Activated naive CD8-positive, alpha-beta T cell treated with anti-CD3 and anti-CD28 coated beads, Interleukin-2, amount 10 ng/mL, durations not matched to agents 7 days and 5 days (primary cell): Measurements from ENCODE around the gene PSMC3IP. TPM values are rescaled to one million over a fixed set of nuclear protein-coding genes. Genes with fewer than 3 reads are reported as not detected.

Experiments
- ATAC-seq: fragments of 150-1000 bp; cut with Tn5 transposase; one replicate; pipeline ENCODE4 v1.10.0; 2021; ENCODE audit warnings: low read depth, moderate library complexity
- POLR2A ChIA-PET: fragments of 350-600 bp; sonication (Branson Sonifier 250); formaldehyde crosslinking; loops from one replicate; lab custom pipeline; 2021; ENCODE audit warnings: antibody characterized with exemption; lab: Charles Lee
- DNase-seq: peaks from one replicate; pipeline ENCODE4 v3.0.0; 2021
- H3K27ac Mint-ChIP-seq: one replicate; pipeline ENCODE4 v1.8.0; 2022; ENCODE audit warnings: mild to moderate bottlenecking, mixed read lengths
- H3K27me3 Mint-ChIP-seq: one replicate; pipeline ENCODE4 v1.8.0; 2022; ENCODE audit warnings: mild to moderate bottlenecking, moderate library complexity, mixed read lengths
- H3K36me3 Mint-ChIP-seq: one replicate; pipeline ENCODE4 v1.8.0; 2021; ENCODE audit warnings: mild to moderate bottlenecking, mixed read lengths
- H3K4me1 Mint-ChIP-seq: one replicate; pipeline ENCODE4 v1.8.0; 2021; ENCODE audit warnings: mixed read lengths
- H3K4me3 Mint-ChIP-seq: one replicate; pipeline ENCODE4 v1.8.0; 2022; ENCODE audit warnings: mild to moderate bottlenecking, moderate library complexity, mixed read lengths
- H3K9me3 Mint-ChIP-seq: one replicate; pipeline ENCODE4 v1.8.0; 2021; ENCODE audit warnings: mixed read lengths
- total RNA-seq, 2 experiments: library from RNA; stranded (reverse); gene quantifications; one replicate each; pipeline ENCODE4 v1.2.3, GENCODE V29; 2021

Gene PSMC3IP
- total RNA-seq, 2 experiments from 2014 or later, result 15.9 to 16.9 TPM

DNA sequence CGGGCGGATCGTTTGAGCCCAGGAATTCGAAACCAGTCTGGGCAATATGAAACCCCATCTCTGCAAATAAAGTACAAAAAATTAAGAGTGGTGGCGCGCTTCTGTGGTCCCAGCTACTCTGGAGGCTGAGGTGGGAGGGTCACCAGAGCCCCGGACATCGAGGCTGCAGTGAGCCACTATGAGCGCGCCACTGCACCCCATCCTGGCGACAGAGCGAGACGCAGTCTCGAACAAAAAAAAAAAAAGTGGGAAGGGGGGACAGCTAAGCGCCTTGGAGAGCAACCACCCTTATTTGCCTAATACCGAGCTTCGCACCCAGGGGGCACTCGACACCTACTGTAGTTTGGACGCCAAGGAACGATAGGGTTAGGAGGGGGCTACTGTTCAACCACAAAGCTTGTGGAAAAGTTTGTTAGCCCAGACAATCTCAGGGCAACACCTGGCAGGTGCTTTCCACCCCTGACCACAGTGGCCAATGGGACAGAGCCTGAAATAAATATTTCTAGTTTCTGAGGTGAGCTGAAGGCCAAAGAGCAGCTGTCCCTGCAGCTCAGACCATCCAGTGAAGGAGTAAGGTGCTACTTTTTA is 847 bp upstream of the PSMC3IP start:
- Mint-ChIP-seq H3K36me3 (peaks cover 21% of the 10 kb centered on the region), H3K4me1 (peaks cover 24% of the 10 kb centered on the region), H3K27me3 (no peaks in the 10 kb centered on the region), H3K27ac (peak overlapping the region; percentile 95), H3K4me3 (peak overlapping the region; percentile 97), H3K9me3 (no peaks in the 10 kb centered on the region)
- ATAC-seq (peak; percentile 46), DNase-seq (peak; percentile 78)
- POLR2A ChIA-PET, result interaction anchor here (0.5 to 3.6 kb wide), 19 partner anchors 11 to 1465 kb away, joined by 3 to 56 read pairs (median 5); partner anchors contain the start of genes BECN1, CCR10, COASY and MLX

DNA sequence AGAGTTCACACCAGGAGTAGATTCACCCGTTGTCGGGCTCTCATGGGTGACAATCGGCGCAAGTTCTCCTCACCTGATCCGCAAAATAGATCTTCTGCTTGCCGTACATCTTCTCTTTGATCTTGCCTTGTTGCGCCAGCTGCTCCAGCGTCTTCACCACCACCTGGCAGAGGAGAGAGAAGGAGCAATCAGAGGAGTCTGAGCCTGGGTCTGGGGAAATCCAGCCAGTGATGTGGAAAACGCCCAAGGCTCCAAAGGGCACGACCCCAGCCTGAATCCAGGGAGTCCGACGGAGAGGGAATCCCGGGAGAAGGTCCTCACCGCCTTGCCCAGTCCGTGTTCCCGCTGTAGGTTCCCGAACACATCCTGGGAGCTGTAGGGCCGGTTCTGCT is 393 bp downstream of the PSMC3IP start:
- H3K36me3 Mint-ChIP-seq, result peaks cover 19% of the 10 kb centered on the region
- H3K4me1 Mint-ChIP-seq, result peaks cover 26% of the 10 kb centered on the region
- no peaks in the 10 kb centered on the region for H3K27me3 Mint-ChIP-seq
- POLR2A ChIA-PET, result interaction anchor here (1.3 to 3.6 kb wide), 10 partner anchors 10 to 201 kb away, joined by 3 to 56 read pairs (median 6); partner anchors contain the start of genes CCR10, COASY, MLX and NAGLU
- no peaks in the 10 kb centered on the region for H3K9me3 Mint-ChIP-seq
- peak overlapping the region; percentile 97 for H3K4me3 Mint-ChIP-seq
- H3K27ac Mint-ChIP-seq, result peak overlapping the region; percentile 78
- ATAC-seq, result no peak
- DNase-seq, result no peak

DNA sequence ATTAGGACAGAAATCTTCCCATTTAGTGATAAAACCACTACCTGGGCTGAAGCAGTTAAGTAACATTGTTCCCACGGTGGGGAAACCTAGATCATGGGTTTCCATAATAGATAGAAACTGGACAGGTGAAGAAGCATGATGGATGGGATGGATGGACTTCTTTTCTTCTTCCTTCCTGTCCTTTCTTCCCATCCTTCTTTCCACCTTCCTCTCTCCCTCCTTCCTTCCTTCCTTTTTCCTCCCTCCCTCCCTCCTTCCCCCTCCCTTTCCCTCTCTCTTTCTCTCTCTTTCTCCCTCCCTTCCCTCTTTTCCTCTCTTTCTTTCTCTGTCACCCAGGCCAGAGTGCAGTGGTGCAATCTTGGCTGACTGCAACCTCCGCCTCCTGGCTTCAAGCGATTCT is 3.1 kb downstream of the PSMC3IP start:
- H3K4me1 Mint-ChIP-seq, result peaks cover 31% of the 10 kb centered on the region

GRCh38 chr17:42573095-42573494 is 4.4 kb downstream of the PSMC3IP start:
- H3K27ac Mint-ChIP-seq, result no peak overlapping the region

More for the DNA sequence above, 3.1 kb downstream of the PSMC3IP start:
- Mint-ChIP-seq H3K36me3 (peaks cover 18% of the 10 kb centered on the region), H3K4me3 (no peak overlapping the region), H3K27me3 (no peaks in the 10 kb centered on the region), H3K27ac (no peak overlapping the region), H3K9me3 (no peaks in the 10 kb centered on the region)
- ATAC-seq (no peak), DNase-seq (no peak)
- POLR2A ChIA-PET, result no interaction called here

GRCh38 chr17:42571435-42572225 is 5.9 kb downstream of the PSMC3IP start:
- Mint-ChIP-seq H3K4me1 (peaks cover 34% of the 10 kb centered on the region), H3K36me3 (peaks cover 23% of the 10 kb centered on the region)
- POLR2A ChIA-PET, result no interaction called here

More at GRCh38 chr17:42573095-42573494, 4.4 kb downstream of the PSMC3IP start:
- Mint-ChIP-seq H3K36me3 (peaks cover 21% of the 10 kb centered on the region), H3K27me3 (no peaks in the 10 kb centered on the region), H3K4me3 (no peak overlapping the region), H3K9me3 (no peaks in the 10 kb centered on the region), H3K4me1 (peaks cover 33% of the 10 kb centered on the region)
- POLR2A ChIA-PET, result no interaction called here
- ATAC-seq (no peak), DNase-seq (no peak)

GRCh38 chr17:42568341-42569111 is 9.0 kb downstream of the PSMC3IP start:
- H3K27me3 Mint-ChIP-seq, result no peaks in the 10 kb centered on the region
- H3K36me3 Mint-ChIP-seq, result peaks cover 22% of the 10 kb centered on the region
- DNase-seq (no peak), ATAC-seq (no peak)
- no peaks in the 10 kb centered on the region for H3K9me3 Mint-ChIP-seq
- peaks cover 31% of the 10 kb centered on the region for H3K4me1 Mint-ChIP-seq
- peak overlapping the region; percentile 61 for H3K27ac Mint-ChIP-seq
- POLR2A ChIA-PET, result interaction anchor here (0.8 to 6.2 kb wide), 8 partner anchors 9 to 111 kb away, joined by 3 to 56 read pairs (median 8); partner anchors contain the start of genes NAGLU and PSMC3IP
- peak overlapping the region; percentile 97 for H3K4me3 Mint-ChIP-seq

More at GRCh38 chr17:42571435-42572225, 5.9 kb downstream of the PSMC3IP start:
- Mint-ChIP-seq H3K27ac (no peak overlapping the region), H3K4me3 (no peak overlapping the region), H3K27me3 (no peaks in the 10 kb centered on the region), H3K9me3 (no peaks in the 10 kb centered on the region)
- DNase-seq, result no peak
- ATAC-seq, result no peak

DNA sequence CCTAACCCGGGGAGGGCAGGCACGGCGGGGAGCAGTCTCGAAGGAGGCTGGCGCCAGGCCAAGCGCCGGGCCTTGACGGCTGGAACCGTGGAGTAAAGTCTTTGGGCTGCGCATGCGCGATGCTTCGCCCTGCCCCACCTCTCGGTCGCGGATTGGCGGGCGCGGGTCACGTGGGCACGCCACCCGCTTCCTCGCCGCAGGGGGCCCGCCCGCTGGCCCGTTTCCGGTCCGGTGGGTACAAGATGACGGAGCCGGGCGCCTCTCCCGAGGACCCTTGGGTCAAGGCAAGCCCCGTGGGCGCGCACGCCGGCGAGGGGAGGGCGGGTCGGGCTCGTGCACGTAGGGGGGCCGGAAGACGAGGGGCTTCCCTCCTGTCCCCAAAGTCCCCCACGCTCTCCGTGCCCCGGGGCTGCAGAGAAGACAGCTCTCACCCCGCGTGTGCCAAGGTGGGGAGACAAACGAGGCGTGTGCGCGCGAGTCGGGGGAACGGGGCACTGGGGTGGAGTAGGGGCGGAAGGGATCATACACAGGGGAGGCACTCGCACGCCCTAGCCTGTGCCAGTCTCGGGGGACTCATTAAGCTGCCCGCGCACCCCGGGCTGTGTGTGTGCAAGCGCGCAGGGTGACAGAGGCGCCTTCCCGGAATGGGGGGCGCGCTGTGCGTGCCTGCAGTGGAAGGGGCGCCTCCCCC is 10.5 kb downstream of the PSMC3IP start, which contains the start of gene MLX:
TSS of gene MLX (plus strand) at position 218 of the 691 bp plus-strand sequence. CDS start at position 243, 25 bp downstream.
- peak within 1 kb of the TSS; percentile 98 for H3K27ac Mint-ChIP-seq
- POLR2A ChIA-PET, result interaction anchor here (0.6 to 6.2 kb wide), 19 partner anchors 9 to 431 kb away, joined by 3 to 56 read pairs (median 4); partner anchors contain the start of genes BECN1, CAVIN1, NAGLU and PSMC3IP
- ATAC-seq (peak; percentile 74), DNase-seq (peak; percentile 96)
- no peaks in the 10 kb centered on the region for H3K9me3 Mint-ChIP-seq
- H3K27me3 Mint-ChIP-seq, result no peaks in the 10 kb centered on the region
- H3K36me3 Mint-ChIP-seq, result peaks cover 18% of the 10 kb centered on the region
- peaks cover 35% of the 10 kb centered on the region for H3K4me1 Mint-ChIP-seq
- peak within 1 kb of the TSS; percentile 97 for H3K4me3 Mint-ChIP-seq

- POLR2A ChIA-PET, result interaction anchor here (1.2 to 6.2 kb wide), 8 partner anchors 11 to 144 kb away, joined by 3 to 56 read pairs (median 8); partner anchors contain the start of genes CAVIN1, NAGLU and PSMC3IP
These were observed 11.2 kb downstream of the PSMC3IP start for GRCh38 chr17:42566215-42566882.

GRCh38 chr17:42565523-42566214 is 11.9 kb downstream of the PSMC3IP start:
- Mint-ChIP-seq H3K27me3 (no peaks in the 10 kb centered on the region), H3K4me3 (peak overlapping the region; percentile 97), H3K36me3 (peaks cover 15% of the 10 kb centered on the region), H3K9me3 (no peaks in the 10 kb centered on the region), H3K27ac (peak overlapping the region; percentile 98), H3K4me1 (peaks cover 37% of the 10 kb centered on the region)
- no peak for ATAC-seq
- POLR2A ChIA-PET, result interaction anchor here (0.5 to 6.2 kb wide), 3 partner anchors 11 to 33 kb away, joined by 3 to 56 read pairs (median 21); partner anchors contain the start of gene PSMC3IP
- DNase-seq, result no peak

More at GRCh38 chr17:42566215-42566882, 11.2 kb downstream of the PSMC3IP start:
- peaks cover 15% of the 10 kb centered on the region for H3K36me3 Mint-ChIP-seq
- H3K4me3 Mint-ChIP-seq, result peak overlapping the region; percentile 97
- no peak for ATAC-seq
- peak overlapping the region; percentile 98 for H3K27ac Mint-ChIP-seq
- no peaks in the 10 kb centered on the region for H3K9me3 Mint-ChIP-seq
- no peak for DNase-seq
- peaks cover 38% of the 10 kb centered on the region for H3K4me1 Mint-ChIP-seq
- no peaks in the 10 kb centered on the region for H3K27me3 Mint-ChIP-seq

DNA sequence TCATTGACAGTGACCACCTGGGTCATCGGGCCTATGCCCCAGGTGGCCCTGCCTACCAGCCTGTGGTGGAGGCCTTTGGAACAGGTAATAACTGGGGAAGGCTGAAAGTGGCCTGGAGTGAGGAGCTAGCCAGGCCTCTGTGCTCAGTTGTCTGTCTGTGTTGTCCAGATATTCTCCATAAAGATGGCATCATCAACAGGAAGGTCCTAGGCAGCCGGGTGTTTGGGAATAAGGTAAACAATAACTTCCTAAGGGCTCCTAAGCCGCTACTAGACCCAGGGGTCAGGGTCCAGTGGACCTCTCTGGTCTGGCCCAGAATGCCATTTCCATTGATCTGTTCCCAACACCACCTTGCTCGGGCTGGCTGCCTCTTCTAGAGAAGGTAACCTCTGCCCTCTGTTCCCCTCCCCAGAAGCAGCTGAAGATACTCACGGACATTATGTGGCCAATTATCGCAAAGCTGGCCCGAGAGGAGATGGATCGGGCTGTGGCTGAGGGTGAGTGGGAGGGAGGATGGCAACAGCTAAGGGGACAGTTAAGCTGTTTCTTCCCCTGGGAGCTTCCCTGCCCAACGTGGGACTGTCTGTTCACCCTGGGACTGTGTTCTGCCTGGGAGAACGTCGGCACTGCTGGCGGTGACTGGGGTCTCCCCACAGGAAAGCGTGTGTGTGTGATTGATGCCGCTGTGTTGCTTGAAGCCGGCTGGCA is 12.6 kb downstream of the PSMC3IP start:
- DNase-seq (no peak), ATAC-seq (no peak)
- Mint-ChIP-seq H3K4me1 (peaks cover 40% of the 10 kb centered on the region), H3K4me3 (peak overlapping the region; percentile 32), H3K9me3 (no peaks in the 10 kb centered on the region), H3K27ac (no peak overlapping the region), H3K36me3 (peaks cover 15% of the 10 kb centered on the region), H3K27me3 (no peaks in the 10 kb centered on the region)
- POLR2A ChIA-PET, result interaction anchor here (0.5 to 6.2 kb wide), 3 partner anchors 12 to 43 kb away, joined by 3 to 56 read pairs (median 7); partner anchors contain the start of gene PSMC3IP

- DNase-seq (no peak), ATAC-seq (no peak)
- no peaks in the 10 kb centered on the region for H3K9me3 Mint-ChIP-seq
- no peaks in the 10 kb centered on the region for H3K27me3 Mint-ChIP-seq
- H3K4me1 Mint-ChIP-seq, result peaks cover 40% of the 10 kb centered on the region
- peaks cover 15% of the 10 kb centered on the region for H3K36me3 Mint-ChIP-seq
- H3K27ac Mint-ChIP-seq, result peak overlapping the region; percentile 79
- POLR2A ChIA-PET, result interaction anchor here (0.5 to 6.2 kb wide), 4 partner anchors 10 to 44 kb away, joined by 3 to 56 read pairs (median 7); partner anchors contain the start of gene PSMC3IP
- peak overlapping the region; percentile 59 for H3K4me3 Mint-ChIP-seq
These were observed 13.6 kb downstream of the PSMC3IP start for GRCh38 chr17:42563950-42564349.
